NCI-H2196 treated with DMSO at 0.1 percent for 48 hours (cell line): Measurements from ENCODE around the gene AOX1.
"Not testable (repeated sequence)": the region's sequence is repeated elsewhere in the genome, so short reads cannot be mapped to it uniquely, and the experiment has no call there.

ENCODE experiments used
- DNase-seq: peaks from one replicate; lab custom pipeline; 2025; ENCODE audit not compliant: unreplicated experiment; lab: John Stamatoyannopoulos, UW

AOX1 gene

DNA sequence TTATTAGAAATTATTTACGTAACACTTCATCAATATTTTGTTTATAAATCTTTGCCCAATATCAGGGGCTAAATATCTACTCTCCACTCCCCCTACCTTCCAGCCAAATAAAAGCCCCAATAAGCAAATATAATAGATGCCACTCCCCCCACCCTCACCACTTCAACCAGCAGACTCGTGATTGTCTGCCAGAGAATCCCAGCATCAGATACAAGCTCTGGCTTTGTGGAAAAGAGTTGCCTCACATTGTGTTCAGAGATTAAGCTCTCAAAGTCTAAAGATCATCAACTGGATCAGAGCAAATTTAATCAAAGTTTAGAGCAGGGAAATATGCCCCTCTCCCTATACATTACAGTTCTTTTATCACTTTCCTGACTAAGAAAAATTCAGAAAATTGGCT lies 39.5 kb downstream of the AOX1 start:
- no peak for DNase-seq

DNA sequence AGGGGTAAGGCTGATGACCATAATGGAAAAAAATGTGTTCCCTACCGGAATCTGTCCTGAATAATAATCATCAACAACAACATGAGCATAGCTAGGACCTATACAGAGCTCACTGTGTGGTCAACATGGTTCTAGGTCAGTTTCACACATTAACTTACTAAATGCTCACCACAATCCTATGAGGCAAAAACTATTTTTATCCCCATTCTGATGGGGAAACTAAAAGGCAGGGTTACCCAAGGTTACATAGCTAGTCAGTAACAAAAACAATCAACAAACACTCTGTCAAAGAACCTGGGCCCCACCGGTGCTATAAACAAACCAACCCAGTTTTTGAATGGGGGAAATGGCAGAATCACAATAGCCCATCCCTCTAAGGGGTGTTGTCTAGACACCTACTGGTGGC lies 40.1 kb downstream of the AOX1 start:
- DNase-seq, result no peak

- no peak for DNase-seq
Observed at GRCh38 chr2:200627110-200627770, 41.4 kb downstream of the AOX1 start.

DNA sequence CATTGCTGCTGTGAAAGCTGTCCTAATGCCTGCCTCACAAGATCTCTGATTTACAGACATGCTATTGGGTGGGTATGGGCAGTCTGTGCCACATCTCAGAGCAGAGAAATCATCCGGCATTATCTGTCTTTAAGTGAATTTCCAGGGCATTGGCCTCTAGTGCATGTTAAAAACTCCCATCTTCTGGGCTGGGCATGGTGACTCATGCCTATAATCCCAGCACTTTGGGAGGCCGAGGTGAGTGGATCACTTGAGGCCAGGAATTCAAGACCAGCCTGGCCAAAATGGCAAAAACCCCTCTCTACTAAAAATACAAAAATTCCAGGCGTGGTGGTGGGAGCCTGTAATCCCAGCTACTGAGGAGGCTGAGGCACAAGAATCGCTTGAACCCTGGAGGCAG lies 42.6 kb downstream of the AOX1 start:
- DNase-seq, result not testable (repeated sequence)

DNA sequence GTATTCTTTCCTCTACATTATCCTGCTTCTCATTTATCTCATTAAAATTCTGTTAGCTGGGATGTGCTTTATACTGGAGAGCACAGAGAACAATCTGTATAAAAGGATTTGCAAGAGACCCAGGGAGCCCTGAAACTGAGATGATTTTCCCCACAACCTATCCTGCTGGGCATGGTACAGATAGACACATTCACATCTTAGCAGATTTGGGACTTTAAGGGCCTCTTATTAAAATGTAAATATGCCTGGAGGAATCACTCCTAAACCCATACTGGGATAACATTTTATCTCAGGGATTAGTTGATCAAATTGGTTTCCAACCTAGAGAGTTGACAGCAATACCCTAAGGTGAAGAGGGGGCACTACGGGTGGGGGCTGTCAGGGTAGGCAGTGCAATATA lies 45.5 kb downstream of the AOX1 start:
- DNase-seq, result no peak

- DNase-seq, result no peak
Observed at GRCh38 chr2:200634231-200634964, 48.6 kb downstream of the AOX1 start.

GRCh38 chr2:200635251-200635650 lies 49.4 kb downstream of the AOX1 start:
- DNase-seq, result no peak

DNA sequence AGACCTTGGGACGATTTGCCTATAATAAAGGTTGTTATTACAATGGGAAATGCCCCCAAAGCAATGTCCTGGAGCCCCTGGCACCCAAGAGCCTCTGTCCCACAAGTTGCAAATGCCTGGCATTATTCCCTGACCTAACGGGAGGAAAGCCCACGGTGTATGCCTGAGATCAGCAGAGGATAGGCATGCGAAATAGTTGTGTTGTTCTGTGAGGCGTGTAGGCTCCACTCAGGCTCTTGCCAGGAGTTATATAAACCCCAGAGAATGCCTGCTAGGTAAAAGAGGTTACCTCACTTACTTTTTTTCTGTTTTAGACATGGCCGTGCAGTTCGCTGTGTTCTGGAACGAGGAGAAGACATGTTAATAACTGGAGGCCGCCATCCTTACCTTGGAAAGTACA lies 52.1 kb downstream of the AOX1 start:
- DNase-seq, result no peak

DNA sequence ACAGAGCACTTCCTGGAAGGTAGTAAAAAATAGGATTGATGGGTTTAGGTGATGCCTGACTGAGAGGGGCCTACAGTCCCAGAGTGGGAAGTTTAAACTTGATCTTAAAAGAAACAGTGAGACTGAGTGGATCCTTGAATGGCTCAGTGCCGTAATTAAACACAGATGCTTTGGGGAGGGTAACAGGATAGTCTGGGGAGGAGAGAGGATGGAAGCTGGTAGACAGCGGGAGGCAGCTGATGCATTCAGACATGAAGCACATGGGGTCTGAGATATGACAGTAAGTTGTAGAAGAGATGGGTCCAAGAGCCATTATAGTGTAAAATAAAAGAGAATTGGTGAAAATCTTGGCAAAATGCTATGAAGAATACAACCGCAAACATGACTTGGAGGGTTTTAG lies 54.4 kb downstream of the AOX1 start:
- no peak for DNase-seq

DNA sequence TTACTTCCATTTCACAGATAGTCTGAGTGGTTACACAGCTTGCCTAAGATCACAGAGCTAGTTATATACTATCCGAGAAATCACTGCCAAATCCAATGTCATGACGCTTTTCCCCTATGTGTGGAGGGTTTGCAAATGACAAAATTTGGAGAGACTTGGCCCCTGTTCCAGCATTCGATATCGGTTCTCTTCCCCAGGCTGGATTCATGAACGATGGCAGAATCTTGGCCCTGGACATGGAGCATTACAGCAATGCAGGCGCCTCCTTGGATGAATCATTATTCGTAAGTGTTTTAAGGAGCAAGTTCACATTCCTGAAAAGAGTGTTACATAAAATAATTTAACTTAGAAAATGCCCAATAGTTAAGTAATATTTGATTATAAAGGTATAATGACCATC lies 55.1 kb downstream of the AOX1 start:
- no peak for DNase-seq

DNA sequence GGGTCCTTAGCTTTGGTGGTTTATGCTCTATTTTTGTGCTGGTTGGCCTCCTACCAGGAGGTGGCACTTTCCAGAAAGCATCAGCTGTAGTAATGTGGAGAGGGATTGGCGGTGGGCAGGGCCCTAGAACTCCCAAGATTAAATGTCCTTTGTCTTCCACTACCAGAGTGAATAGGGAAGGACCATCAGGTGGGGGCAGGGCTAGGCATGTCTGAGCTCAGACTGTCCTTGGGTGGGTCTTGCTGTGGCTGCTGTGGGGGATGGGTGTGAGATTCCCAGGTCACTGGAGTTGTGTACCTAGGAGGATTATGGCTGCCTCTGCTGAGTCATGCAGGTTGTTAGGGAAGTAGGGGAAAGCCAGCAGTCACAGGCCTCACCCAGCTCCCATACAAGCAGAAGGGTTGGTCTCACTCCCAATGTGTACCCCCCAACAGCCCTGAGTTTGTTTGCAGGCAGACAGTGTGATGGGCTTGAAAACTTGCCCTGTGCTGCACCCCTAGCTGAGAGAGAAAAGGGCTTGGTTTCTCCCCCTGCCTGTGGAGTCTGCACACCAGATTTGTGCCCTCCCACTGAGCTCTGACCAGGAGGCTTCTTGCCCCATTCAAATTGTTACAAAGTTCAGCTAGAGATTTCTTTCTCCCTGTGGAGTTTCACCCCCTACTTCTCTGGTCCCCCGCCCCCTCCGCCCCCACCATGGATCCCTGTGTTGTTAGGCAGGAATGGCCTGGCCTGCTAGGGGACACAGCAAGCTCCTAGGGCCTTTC lies 62.9 kb downstream of the AOX1 start:
- not testable (repeated sequence) for DNase-seq

GRCh38 chr2:200649724-200650123 lies 63.9 kb downstream of the AOX1 start:
- no peak for DNase-seq

GRCh38 chr2:200650195-200650594 lies 64.4 kb downstream of the AOX1 start:
- no peak for DNase-seq

- DNase-seq, result no peak
Observed at GRCh38 chr2:200652158-200652557, 66.3 kb downstream of the AOX1 start.

- DNase-seq, result no peak
Observed at GRCh38 chr2:200653021-200653420, 67.2 kb downstream of the AOX1 start.

- DNase-seq, result no peak
Observed at GRCh38 chr2:200654823-200655222, 69.0 kb downstream of the AOX1 start.

DNA sequence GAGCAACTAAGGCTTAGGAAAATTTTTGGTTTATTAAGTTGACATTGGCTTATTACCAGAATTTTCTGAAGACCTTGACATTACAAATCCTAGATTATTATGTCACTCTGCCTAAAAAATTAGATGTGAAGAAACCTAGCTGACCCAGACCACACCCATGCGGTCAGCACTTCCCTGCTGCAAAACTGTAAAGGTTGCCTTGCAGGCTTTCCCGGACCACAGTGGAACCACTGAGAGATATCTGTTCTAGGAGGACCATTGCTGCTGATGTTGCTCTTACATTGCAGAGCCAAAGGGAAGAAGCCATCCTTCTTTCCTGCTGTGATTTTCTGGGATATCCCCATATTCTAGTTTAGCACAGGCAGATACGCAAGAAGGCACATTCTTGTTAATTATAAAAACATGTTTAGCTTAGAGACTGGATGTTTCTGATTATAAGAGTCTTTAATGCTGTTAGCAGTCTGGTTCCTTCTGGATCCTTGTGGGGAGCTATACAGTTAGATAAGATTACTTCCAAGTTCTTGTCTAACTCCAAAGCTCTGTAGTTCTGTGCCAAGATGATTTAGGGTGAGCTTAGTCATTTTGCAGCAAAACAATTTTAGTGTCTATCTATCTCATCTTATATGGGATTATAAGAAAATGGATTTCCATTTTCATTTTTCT lies 70.2 kb downstream of the AOX1 start:
- no peak for DNase-seq

DNA sequence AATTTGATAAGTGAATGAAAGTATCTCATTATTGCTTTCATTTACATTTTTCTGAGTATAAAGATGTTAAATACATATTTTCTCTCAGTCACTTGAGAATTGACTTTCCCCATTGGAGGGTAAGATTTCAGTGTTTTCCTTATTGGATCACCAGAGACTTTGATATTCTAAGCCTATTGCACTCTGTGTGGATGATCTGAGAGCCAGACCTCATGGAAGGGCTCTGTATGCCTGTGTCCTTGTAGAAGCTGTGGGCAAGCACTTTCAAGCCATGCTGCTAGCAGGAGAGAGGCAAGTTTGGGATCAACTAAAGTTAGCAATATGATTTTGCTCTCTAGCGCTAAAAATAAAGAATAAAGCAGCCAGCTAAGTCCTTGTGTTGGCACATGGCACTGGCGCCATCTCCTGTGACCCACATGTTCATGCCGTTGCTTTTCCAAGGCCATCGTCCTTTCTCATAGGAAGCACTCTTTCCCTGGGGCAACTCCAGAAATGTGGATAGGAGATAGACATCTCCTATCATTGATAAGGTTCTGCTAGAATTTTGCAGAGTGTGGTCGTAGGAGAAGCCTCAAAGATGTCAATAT lies 72.6 kb downstream of the AOX1 start:
- no peak for DNase-seq

GRCh38 chr2:200659410-200659809 lies 73.6 kb downstream of the AOX1 start:
- DNase-seq, result no peak

DNA sequence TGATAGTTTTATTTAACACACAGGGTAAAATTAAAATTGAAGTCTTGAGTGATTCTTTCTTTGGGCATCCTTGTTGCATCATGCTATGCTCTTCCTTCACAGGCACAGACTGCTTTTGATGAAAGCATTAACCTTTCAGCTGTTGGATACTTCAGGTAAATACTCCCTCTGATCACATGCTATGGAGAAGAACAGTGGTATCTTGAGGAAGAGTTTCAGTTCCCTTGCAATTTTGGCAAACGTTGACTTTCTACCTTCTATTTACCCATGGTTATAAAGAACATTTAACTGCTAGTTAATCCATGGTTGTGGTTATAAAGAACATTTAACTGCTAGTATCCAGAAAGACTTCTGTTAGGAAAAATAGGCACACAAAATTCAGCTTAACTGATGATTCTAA lies 75.7 kb downstream of the AOX1 start:
- no peak for DNase-seq

- DNase-seq, result no peak
Observed at GRCh38 chr2:200662727-200663126, 76.9 kb downstream of the AOX1 start.
